SK-N-MC (cell line): ENCODE measurements around the gene UGT1A4.

Experiments used
- EZH2 ChIP-seq: fragments of 200-600 bp; sonication (generic); IDR thresholded peaks from one replicate; pipeline ENCODE4 v1.6.1; 2017; ENCODE audit warnings: antibody characterized with exemption
- POLR2AphosphoS5 ChIP-seq: IDR thresholded peaks from 2 replicates; pipeline ENCODE4 v1.6.1; 2012; ENCODE audit warnings: mild to moderate bottlenecking, low read depth, low read length, borderline replicate concordance

- TF ChIP-seq POLR2AphosphoS5 = no peak; the same call in 1 of the 2 replicates
- TF ChIP-seq EZH2 = no peak
Observed at GRCh38 chr2:233813236-233814055, 94.9 kb downstream of the UGT1A4 start.
